Measurements from ENCODE around the gene MAML3. TPM values are rescaled to one million over a fixed set of nuclear protein-coding genes. Genes with fewer than 3 reads are reported as not detected.

MAML3 gene
- total and polyA plus RNA-seq, 2 of the 13 experiments (the other 11 are each of a cell fraction or from before 2014, with no cell fraction given) = 0.05 to 0.13 TPM

DNA sequence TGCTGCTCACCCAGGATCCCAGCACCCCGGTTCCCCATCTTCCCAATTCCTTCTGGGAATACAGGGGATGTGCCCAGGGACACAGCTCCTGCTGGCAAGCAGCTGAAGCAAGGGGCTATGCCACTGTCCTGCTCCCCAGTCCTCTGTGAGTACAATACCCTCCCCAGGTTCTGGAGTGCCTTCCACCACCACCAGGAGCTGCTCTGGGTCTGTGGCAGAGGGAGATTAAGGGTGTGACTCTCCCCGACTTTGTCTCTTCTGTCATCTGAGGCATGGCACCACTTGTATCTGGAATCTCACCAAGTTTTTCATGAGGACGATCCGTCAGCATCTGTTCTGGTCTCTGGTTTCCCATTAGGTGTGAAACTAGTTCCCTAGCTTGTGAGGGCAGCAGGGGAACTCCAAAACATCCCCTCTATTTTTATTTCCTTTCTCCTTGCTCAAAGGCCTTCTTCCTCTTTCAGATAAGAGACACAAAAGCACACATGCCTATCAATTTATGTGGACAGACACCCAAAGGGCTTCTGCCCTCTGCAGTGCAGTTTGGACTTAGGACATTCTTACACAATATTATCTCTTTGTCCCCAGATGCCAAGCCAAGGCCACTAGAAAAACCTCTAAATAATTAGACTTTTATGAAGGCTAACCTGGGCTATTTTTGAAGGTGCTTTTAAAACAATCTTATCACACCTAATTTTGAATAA is 461.5 kb downstream of the MAML3 start (continued):
- TF ChIP-seq, protein P1, sequence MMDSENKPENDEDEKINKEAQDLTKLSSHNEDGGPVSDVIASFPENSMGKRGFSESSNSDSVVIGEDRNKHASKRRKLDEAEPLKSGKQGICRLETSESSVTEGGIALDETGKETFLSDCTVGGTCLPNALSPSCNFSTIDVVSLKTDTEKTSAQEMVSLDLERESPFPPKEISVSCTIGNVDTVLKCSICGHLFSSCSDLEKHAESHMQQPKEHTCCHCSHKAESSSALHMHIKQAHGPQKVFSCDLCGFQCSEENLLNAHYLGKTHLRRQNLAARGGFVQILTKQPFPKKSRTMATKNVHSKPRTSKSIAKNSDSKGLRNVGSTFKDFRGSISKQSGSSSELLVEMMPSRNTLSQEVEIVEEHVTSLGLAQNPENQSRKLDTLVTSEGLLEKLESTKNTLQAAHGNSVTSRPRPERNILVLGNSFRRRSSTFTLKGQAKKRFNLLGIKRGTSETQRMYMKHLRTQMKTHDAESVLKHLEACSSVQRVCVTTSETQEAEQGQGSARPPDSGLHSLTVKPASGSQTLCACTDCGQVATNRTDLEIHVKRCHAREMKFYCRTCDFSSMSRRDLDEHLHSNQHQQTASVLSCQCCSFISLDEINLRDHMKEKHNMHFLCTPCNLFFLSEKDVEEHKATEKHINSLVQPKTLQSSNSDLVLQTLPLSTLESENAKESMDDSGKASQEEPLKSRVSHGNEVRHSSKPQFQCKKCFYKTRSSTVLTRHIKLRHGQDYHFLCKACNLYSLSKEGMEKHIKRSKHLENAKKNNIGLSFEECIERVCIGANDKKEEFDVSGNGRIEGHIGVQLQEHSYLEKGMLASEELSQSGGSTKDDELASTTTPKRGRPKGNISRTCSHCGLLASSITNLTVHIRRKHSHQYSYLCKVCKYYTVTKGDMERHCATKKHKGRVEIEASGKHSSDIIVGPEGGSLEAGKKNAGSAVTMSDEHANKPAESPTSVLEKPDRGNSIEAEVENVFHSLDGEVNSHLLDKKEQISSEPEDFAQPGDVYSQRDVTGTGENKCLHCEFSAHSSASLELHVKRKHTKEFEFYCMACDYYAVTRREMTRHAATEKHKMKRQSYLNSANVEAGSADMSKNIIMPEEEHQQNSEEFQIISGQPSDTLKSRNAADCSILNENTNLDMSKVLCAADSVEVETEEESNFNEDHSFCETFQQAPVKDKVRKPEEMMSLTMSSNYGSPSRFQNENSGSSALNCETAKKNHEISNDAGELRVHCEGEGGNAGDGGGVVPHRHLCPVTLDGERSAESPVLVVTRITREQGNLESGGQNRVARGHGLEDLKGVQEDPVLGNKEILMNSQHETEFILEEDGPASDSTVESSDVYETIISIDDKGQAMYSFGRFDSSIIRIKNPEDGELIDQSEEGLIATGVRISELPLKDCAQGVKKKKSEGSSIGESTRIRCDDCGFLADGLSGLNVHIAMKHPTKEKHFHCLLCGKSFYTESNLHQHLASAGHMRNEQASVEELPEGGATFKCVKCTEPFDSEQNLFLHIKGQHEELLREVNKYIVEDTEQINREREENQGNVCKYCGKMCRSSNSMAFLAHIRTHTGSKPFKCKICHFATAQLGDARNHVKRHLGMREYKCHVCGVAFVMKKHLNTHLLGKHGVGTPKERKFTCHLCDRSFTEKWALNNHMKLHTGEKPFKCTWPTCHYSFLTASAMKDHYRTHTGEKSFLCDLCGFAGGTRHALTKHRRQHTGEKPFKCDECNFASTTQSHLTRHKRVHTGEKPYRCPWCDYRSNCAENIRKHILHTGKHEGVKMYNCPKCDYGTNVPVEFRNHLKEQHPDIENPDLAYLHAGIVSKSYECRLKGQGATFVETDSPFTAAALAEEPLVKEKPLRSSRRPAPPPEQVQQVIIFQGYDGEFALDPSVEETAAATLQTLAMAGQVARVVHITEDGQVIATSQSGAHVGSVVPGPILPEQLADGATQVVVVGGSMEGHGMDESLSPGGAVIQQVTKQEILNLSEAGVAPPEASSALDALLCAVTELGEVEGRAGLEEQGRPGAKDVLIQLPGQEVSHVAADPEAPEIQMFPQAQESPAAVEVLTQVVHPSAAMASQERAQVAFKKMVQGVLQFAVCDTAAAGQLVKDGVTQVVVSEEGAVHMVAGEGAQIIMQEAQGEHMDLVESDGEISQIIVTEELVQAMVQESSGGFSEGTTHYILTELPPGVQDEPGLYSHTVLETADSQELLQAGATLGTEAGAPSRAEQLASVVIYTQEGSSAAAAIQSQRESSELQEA (CRISPR knock-in tag; IDR thresholded peaks at IDR 0.05; ENCODE audit: not compliant biosample characterization) = no peak
- TF ChIP-seq ZNF552 (CRISPR knock-in tag; IDR thresholded peaks at IDR 0.05; ENCODE audit: borderline replicate concordance) (0 out of 2 replicates have a peak, but pooled peaks have one; percentile 56), GABPA (IDR thresholded peaks at IDR 0.05; ENCODE audit: low read depth, low read length) (no peak), GABPA (CRISPR knock-in tag; IDR thresholded peaks at IDR 0.05; ENCODE audit: low read depth) (peak; percentile 58), NR2F2 (IDR thresholded peaks at IDR 0.05; ENCODE audit: borderline replicate concordance, low read depth) (peak; percentile 88), PPARG (CRISPR knock-in tag; conservative IDR thresholded peaks at IDR 0.05) (peak; percentile 69), TARDBP (CRISPR knock-in tag; IDR thresholded peaks at IDR 0.05) (peak; percentile 82; the same call in 1 of the 2 replicates), NCOA2 (CRISPR knock-in tag; IDR thresholded peaks at IDR 0.05) (peak; percentile 98), RAD21 (CRISPR knock-in tag; IDR thresholded peaks at IDR 0.05) (0 out of 2 replicates have a peak, but pooled peaks have one; percentile 10), ZMAT3 (CRISPR knock-in tag; conservative IDR thresholded peaks at IDR 0.05) (peak; percentile 55; the same call in 1 of the 2 replicates), TBX3 (IDR thresholded peaks at IDR 0.05; ENCODE audit: borderline replicate concordance) (peak; percentile 31; the same call in 1 of the 2 replicates), RFXAP (CRISPR knock-in tag; IDR thresholded peaks at IDR 0.05; ENCODE audit: borderline replicate concordance) (no peak)
- TF ChIP-seq, protein P2, sequence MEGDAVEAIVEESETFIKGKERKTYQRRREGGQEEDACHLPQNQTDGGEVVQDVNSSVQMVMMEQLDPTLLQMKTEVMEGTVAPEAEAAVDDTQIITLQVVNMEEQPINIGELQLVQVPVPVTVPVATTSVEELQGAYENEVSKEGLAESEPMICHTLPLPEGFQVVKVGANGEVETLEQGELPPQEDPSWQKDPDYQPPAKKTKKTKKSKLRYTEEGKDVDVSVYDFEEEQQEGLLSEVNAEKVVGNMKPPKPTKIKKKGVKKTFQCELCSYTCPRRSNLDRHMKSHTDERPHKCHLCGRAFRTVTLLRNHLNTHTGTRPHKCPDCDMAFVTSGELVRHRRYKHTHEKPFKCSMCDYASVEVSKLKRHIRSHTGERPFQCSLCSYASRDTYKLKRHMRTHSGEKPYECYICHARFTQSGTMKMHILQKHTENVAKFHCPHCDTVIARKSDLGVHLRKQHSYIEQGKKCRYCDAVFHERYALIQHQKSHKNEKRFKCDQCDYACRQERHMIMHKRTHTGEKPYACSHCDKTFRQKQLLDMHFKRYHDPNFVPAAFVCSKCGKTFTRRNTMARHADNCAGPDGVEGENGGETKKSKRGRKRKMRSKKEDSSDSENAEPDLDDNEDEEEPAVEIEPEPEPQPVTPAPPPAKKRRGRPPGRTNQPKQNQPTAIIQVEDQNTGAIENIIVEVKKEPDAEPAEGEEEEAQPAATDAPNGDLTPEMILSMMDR (CRISPR knock-in tag; IDR thresholded peaks at IDR 0.05) = peak; percentile 44
- TF ChIP-seq, protein P3, sequence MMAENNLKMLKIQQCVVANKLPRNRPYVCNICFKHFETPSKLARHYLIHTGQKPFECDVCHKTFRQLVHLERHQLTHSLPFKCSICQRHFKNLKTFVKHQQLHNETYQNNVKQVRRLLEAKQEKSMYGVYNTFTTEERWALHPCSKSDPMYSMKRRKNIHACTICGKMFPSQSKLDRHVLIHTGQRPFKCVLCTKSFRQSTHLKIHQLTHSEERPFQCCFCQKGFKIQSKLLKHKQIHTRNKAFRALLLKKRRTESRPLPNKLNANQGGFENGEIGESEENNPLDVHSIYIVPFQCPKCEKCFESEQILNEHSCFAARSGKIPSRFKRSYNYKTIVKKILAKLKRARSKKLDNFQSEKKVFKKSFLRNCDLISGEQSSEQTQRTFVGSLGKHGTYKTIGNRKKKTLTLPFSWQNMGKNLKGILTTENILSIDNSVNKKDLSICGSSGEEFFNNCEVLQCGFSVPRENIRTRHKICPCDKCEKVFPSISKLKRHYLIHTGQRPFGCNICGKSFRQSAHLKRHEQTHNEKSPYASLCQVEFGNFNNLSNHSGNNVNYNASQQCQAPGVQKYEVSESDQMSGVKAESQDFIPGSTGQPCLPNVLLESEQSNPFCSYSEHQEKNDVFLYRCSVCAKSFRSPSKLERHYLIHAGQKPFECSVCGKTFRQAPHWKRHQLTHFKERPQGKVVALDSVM (CRISPR knock-in tag; IDR thresholded peaks at IDR 0.05) = 0 out of 2 replicates have a peak, but pooled peaks have one; percentile 14
- TF ChIP-seq, protein P4, sequence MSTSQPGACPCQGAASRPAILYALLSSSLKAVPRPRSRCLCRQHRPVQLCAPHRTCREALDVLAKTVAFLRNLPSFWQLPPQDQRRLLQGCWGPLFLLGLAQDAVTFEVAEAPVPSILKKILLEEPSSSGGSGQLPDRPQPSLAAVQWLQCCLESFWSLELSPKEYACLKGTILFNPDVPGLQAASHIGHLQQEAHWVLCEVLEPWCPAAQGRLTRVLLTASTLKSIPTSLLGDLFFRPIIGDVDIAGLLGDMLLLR (CRISPR knock-in tag; IDR thresholded peaks at IDR 0.05) = no peak

Data from HepG2 (cell line).